ENCODE results near the gene GFPT2.

- no peak for TF ChIP-seq YY1 (IDR thresholded peaks at IDR 0.05; ENCODE audit: low read depth)
- TF ChIP-seq EP300 (IDR thresholded peaks at IDR 0.05; ENCODE audit: borderline replicate concordance) = no peak
- TF ChIP-seq CEBPB (IDR thresholded peaks at IDR 0.05) = no peak
- TF ChIP-seq EGR1 (IDR thresholded peaks at IDR 0.05) = no peak
- no peak for TF ChIP-seq CREB1 (IDR thresholded peaks at IDR 0.05; ENCODE audit: low read depth)
- no peak for TF ChIP-seq MAX (IDR thresholded peaks at IDR 0.05)
- TF ChIP-seq FOXM1 (IDR thresholded peaks at IDR 0.05; ENCODE audit: borderline replicate concordance, low read depth) = no peak
- TF ChIP-seq TCF12 (IDR thresholded peaks at IDR 0.05; ENCODE audit: low read depth) = no peak
- TF ChIP-seq TAF1 (IDR thresholded peaks at IDR 0.05; ENCODE audit: low read depth) = no peak
- TF ChIP-seq USF1 (IDR thresholded peaks at IDR 0.05) = no peak
- no peak for TF ChIP-seq REST (IDR thresholded peaks at IDR 0.05; ENCODE audit: low read depth)
- no peak for TF ChIP-seq RAD21 (IDR thresholded peaks at IDR 0.05; ENCODE audit: low read depth)
Measured at GRCh38 chr5:180367300-180367699, 14.2 kb upstream of the GFPT2 start.
